ENCODE measurements around the gene MDM2. TPM values are rescaled to one million over a fixed set of nuclear protein-coding genes. Genes with fewer than 3 reads are reported as not detected.

Gene MDM2
- polyA plus RNA-seq, 3 donors: 16.2 to 39.9 (median 27.6) TPM

GRCh38 chr12:68873316-68873715 lies 65.3 kb downstream of the MDM2 start:
- H4K20me1 ChIP-seq (ENCODE audit: insufficient read depth, low read length): no peaks in the 10 kb centered on the region
- H3K36me3 ChIP-seq (replicated peaks in 1 of 2; ENCODE audit: control insufficient read depth in 1 of 2, insufficient read depth in 2 of 2, low read length in 2 of 2): peaks cover 32 to 35% of the 10 kb centered on the region in 2 donors
- H3K36me3 Mint-ChIP-seq: peaks cover 45 to 53% of the 10 kb centered on the region in 2 donors
- H3K27ac ChIP-seq (ENCODE audit: low read depth in 1 of 2, low read length in 2 of 2): no peak overlapping the region
- no peak for TF ChIP-seq CTCF (IDR thresholded peaks at IDR 0.05)
- H3K4me1 Mint-ChIP-seq: peaks cover 4% of the 10 kb centered on the region
- 100% methylated on average over 2 of the region's 4 CpGs for WGBS (ENCODE audit: insufficient coverage)
- intact Hi-C loops (cut with micrococcal nuclease): no loop called here
- no peaks in the 10 kb centered on the region for H3K9me3 ChIP-seq (replicated peaks in 1 of 2; ENCODE audit: control insufficient read depth in 1 of 2, insufficient read depth in 1 of 2, low read length in 2 of 2)
- no peaks in the 10 kb centered on the region for H3K27me3 ChIP-seq (ENCODE audit: control insufficient read depth in 2 of 2, insufficient read depth in 2 of 2, low read length in 2 of 2)
- H3K9me3 Mint-ChIP-seq: peaks cover 0 to 4% (median 0%) of the 10 kb centered on the region in 7 donors
- DNase-seq: no peak
- no peak overlapping the region for H3K4me2 ChIP-seq (replicated peaks; ENCODE audit: extremely low read depth, low read length, poor library complexity, severe bottlenecking)
- no peaks in the 10 kb centered on the region for H3K79me2 ChIP-seq (ENCODE audit: insufficient read depth, low read length)
- H3K27me3 Mint-ChIP-seq (ENCODE audit: low read depth in 3 of 3): no peaks in the 10 kb centered on the region
- H3K4me3 Mint-ChIP-seq: no peak overlapping the region
- H3K4me1 ChIP-seq (ENCODE audit: control insufficient read depth in 1 of 2, insufficient read depth in 2 of 2, low read length in 2 of 2): no peaks in the 10 kb centered on the region
- no peak overlapping the region for H3K4me3 ChIP-seq (replicated peaks in 1 of 3; ENCODE audit: low read depth in 2 of 3, low read length in 3 of 3)
- no peak overlapping the region for H3K27ac Mint-ChIP-seq
- no peak overlapping the region for H3K9ac ChIP-seq (ENCODE audit: insufficient read depth, low read length, poor library complexity, severe bottlenecking)
- no peak overlapping the region for H2AFZ ChIP-seq (ENCODE audit: insufficient read depth, low read depth, low read length, poor library complexity, severe bottlenecking)

GRCh38 chr12:68876461-68876860 lies 68.5 kb downstream of the MDM2 start:
- Histone ChIP-seq H3K79me2 (ENCODE audit: insufficient read depth, low read length) (no peaks in the 10 kb centered on the region), H3K9ac (ENCODE audit: insufficient read depth, low read length, poor library complexity, severe bottlenecking) (no peak overlapping the region), H3K4me3 (replicated peaks in 1 of 3; ENCODE audit: low read depth in 2 of 3, low read length in 3 of 3) (no peak overlapping the region), H3K27ac (ENCODE audit: low read depth in 1 of 2, low read length in 2 of 2) (no peak overlapping the region), H4K20me1 (ENCODE audit: insufficient read depth, low read length) (no peaks in the 10 kb centered on the region), H3K27me3 (ENCODE audit: control insufficient read depth in 2 of 2, insufficient read depth in 2 of 2, low read length in 2 of 2) (no peaks in the 10 kb centered on the region), H3K9me3 (replicated peaks in 1 of 2; ENCODE audit: control insufficient read depth in 1 of 2, insufficient read depth in 1 of 2, low read length in 2 of 2) (peaks cover 0 to 3% of the 10 kb centered on the region in 2 donors), H3K4me1 (ENCODE audit: control insufficient read depth in 1 of 2, insufficient read depth in 2 of 2, low read length in 2 of 2) (no peaks in the 10 kb centered on the region), H3K4me2 (replicated peaks; ENCODE audit: extremely low read depth, low read length, poor library complexity, severe bottlenecking) (no peak overlapping the region), H2AFZ (ENCODE audit: insufficient read depth, low read depth, low read length, poor library complexity, severe bottlenecking) (no peak overlapping the region), H3K36me3 (replicated peaks in 1 of 2; ENCODE audit: control insufficient read depth in 1 of 2, insufficient read depth in 2 of 2, low read length in 2 of 2) (peaks cover 3 to 26% of the 10 kb centered on the region in 2 donors)
- peaks cover 35 to 48% of the 10 kb centered on the region in 2 donors for H3K36me3 Mint-ChIP-seq
- peaks cover 0 to 2% (median 0%) of the 10 kb centered on the region in 3 donors for H3K27me3 Mint-ChIP-seq (ENCODE audit: low read depth in 3 of 3)
- WGBS (ENCODE audit: insufficient coverage): 0% methylated on average over 1 of the region's 4 CpGs
- peaks cover 0 to 16% (median 3%) of the 10 kb centered on the region in 7 donors for H3K9me3 Mint-ChIP-seq
- no peak for DNase-seq
- peaks cover 4% of the 10 kb centered on the region for H3K4me1 Mint-ChIP-seq
- H3K4me3 Mint-ChIP-seq: no peak overlapping the region
- H3K27ac Mint-ChIP-seq: peak overlapping the region in 1 of 7 donors; percentile 46
- TF ChIP-seq CTCF (IDR thresholded peaks at IDR 0.05): no peak
- intact Hi-C loops (cut with micrococcal nuclease): no loop called here
